Mesodermal cell (in vitro differentiated cells): ENCODE results near the gene RUFY2.
"Not testable (repeated sequence)": the region's sequence is repeated elsewhere in the genome, so short reads cannot be mapped to it uniquely, and the experiment has no call there.

ENCODE experiments used
- H3K27ac ChIP-seq: 2 replicates; pipeline ENCODE4 v1.7.0; 2013; ENCODE audit warnings: mild to moderate bottlenecking, low read depth, low read length, moderate library complexity; ENCODE audit not compliant: severe bottlenecking
- H3K36me3 ChIP-seq: 2 replicates; pipeline ENCODE4 v1.7.1; 2013; ENCODE audit warnings: mild to moderate bottlenecking, low read length, moderate library complexity; ENCODE audit not compliant: control insufficient read depth, insufficient read depth
- H3K4me1 ChIP-seq: one replicate; pipeline ENCODE4 v1.7.1; 2013; ENCODE audit warnings: mild to moderate bottlenecking, low read length; ENCODE audit not compliant: insufficient read depth, control insufficient read depth, poor library complexity, severe bottlenecking
- H3K4me3 ChIP-seq: 2 replicates; pipeline ENCODE4 v1.7.0; 2013; ENCODE audit warnings: low read length, control low read depth, mild to moderate bottlenecking; ENCODE audit not compliant: insufficient read depth, poor library complexity, severe bottlenecking; ENCODE audit errors: extremely low read depth
- H3K9me3 ChIP-seq: 2 replicates; pipeline ENCODE4 v1.7.1; 2013; ENCODE audit warnings: mild to moderate bottlenecking, low read length, moderate library complexity; ENCODE audit not compliant: control insufficient read depth
- WGBS, 2 experiments: methylation state at CpG; one replicate each; pipeline ENCODE4 v1.1.5; 2013; ENCODE audit warnings: missing lambda C conversion rate in 2 of 2; ENCODE audit not compliant: insufficient coverage in 2 of 2; 5-methylcytosine and 5-hydroxymethylcytosine counted together

RUFY2 gene

DNA sequence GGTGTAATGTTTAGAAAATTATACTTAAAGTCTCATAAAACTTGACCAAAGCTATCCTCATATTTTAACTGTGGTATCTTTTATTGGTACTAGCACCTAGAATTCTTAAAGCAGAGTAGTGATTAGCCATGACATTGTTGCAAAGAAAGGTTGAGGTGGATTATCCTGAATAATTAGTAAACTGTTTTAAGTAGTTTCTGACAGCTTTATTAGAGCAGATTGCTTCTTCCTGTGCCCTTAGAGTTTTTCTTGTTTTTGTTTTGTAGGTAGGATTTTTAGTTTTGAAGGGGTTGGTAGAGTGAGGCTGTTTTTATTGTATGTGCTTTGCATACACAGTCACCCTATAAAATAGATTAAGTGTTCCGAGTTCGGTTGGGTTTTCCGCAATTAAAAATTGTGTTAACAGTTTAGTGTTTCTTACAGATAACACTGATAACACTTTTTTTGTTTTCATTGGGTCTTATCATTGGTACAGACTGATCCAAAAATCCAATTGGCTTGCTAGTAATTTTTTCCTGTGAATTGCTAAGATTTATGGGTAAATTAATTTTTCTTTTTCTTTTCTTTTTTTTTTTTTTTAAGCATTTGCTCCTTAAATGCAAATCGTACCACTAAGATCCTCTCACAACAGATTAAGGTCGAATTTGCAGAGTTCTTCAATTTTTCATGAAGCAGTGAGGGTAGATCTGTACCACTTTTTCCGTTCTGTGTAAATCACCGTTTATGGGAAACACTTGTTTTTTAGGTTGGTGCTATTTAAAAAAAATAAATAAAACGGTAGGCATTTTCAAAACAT, 72.2 kb downstream of the RUFY2 start:
- Histone ChIP-seq H3K36me3 (peaks cover 45% of the 10 kb centered on the region), H3K9me3 (no peaks in the 10 kb centered on the region), H3K4me1 (peaks cover 9% of the 10 kb centered on the region), H3K27ac (peak overlapping the region; percentile 30), H3K4me3 (peak overlapping the region; percentile 94)
- WGBS, 2 experiments, result no CpG with 5 or more reads among the region's 8 CpGs

DNA sequence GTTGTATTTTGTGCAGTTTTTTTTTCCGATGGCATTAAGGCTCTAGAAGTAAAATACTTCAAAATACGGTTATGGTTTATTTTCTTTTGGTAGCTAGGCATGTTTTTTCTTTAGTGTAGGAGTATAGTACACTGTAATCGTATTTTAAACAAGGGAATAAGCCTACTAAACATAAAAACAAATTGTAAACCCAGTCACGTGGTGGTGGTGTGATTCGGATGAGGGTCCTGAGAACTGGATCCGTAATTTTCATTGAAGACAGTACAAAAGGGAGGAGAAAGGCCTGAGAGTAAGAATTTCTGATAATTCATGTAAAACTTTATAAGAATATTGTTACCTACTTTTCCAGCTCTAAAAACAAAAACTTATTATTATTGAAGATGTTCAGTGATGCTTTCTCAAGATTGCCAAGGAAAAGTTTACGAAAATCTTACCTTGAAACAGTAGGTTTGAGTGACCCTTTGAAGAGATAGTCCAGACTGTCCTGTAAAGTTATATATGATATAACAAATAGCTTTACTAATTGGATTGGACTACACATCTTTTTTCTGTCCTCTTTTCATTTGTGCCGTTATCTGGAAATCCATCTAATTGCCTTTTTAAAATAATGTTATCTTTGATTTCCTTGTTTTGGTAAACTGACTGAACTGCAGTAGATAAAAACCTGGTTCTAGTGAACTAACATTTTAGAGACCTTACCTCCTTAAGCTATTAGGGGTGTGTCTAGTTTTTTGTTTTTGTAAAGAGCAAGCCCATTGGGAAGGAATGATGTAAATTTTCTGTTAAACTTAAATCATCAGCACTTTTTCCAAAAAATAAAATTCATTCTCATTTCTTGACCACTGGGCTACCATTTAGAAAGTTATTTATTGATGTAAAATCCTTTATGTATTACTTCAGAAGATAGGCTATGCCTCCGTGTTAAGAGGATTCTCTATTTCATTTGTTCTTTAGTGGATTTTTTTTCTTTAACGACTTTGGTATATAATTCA, 73.3 kb downstream of the RUFY2 start:
- peak overlapping the region; percentile 94 for H3K4me3 ChIP-seq
- WGBS, 2 experiments, result 0 to 20% methylated on average over 1 of the region's 10 CpGs
- no peaks in the 10 kb centered on the region for H3K9me3 ChIP-seq
- H3K4me1 ChIP-seq, result peaks cover 9% of the 10 kb centered on the region
- H3K36me3 ChIP-seq, result peaks cover 33% of the 10 kb centered on the region
- peak overlapping the region; percentile 98 for H3K27ac ChIP-seq

DNA sequence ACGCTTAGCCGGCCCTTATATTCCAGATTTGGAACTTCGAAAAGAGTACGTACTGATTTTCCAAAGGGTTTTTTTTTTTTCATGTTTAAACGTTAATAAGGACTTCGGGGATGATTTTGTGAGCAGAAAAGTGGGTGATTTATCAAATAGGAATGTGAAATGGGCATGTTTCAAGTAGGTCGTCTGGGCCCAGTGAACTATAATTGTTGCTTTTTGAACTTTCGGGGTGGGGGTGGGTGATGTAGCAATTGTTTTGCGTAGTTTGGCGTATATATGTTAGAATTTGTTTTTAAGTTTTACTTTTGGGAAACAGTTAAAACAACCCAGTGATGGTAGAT, 74.0 kb downstream of the RUFY2 start:
- Histone ChIP-seq H3K27ac (peak overlapping the region; percentile 98), H3K9me3 (no peaks in the 10 kb centered on the region), H3K4me3 (peak overlapping the region; percentile 94), H3K4me1 (peaks cover 9% of the 10 kb centered on the region), H3K36me3 (peaks cover 28% of the 10 kb centered on the region)
- WGBS, 2 experiments, result 0 to 2% methylated on average over 8 to 9 of the region's 10 CpGs

DNA sequence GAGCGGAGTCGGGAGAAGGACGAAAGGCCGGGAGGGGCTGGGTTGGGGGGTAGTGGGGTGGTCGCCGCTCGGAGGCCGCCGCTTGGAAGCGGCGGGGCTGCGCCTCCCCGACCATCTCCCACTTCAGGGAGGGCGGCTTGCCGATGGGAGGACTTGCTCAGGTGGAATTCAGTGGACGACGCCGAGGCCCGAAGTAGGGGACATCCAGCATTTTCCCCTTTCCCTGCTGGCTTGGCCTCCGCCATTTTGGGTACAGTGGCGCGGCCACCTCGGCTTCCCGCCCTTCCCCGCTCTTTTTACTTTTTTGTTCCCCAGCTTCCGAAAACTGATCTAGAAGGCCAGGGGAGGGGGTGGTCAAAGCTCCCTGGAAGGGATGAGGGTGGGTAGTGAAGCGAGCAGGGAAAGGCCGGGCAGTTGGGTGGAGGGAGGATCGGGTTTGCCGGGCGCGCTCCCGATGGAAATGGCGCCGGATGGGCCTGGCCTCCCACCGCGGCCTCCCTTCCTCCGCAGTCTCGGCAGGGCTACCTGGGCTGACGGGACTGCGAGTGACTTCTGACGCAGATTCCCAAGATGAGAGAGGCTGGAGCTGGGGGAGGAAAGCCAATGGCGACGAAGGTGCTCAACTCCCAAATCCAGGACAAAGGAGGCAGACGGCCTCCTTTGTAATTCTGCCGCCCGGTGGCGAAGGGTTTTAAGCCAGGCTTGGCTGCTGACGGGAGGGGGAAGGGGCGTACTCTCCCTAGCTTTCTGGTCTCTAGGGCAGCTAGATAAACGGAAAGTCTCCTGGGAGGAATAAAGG, 74.6 kb downstream of the RUFY2 start, which contains the start of gene PBLD:
Gene PBLD (minus strand): TSS at position 670 of the 799 bp plus-strand sequence. CDS start 26,084 bp downstream, outside the sequence.
- H3K4me1 ChIP-seq, result peaks cover 9% of the 10 kb centered on the region
- peak within 1 kb of the TSS; percentile 94 for H3K4me3 ChIP-seq
- H3K27ac ChIP-seq, result peak within 1 kb of the TSS; percentile 98
- 0% methylated on average over 28 to 32 of the region's 51 CpGs for WGBS, 2 experiments
- H3K36me3 ChIP-seq, result peaks cover 23% of the 10 kb centered on the region
- H3K9me3 ChIP-seq, result no peaks in the 10 kb centered on the region

DNA sequence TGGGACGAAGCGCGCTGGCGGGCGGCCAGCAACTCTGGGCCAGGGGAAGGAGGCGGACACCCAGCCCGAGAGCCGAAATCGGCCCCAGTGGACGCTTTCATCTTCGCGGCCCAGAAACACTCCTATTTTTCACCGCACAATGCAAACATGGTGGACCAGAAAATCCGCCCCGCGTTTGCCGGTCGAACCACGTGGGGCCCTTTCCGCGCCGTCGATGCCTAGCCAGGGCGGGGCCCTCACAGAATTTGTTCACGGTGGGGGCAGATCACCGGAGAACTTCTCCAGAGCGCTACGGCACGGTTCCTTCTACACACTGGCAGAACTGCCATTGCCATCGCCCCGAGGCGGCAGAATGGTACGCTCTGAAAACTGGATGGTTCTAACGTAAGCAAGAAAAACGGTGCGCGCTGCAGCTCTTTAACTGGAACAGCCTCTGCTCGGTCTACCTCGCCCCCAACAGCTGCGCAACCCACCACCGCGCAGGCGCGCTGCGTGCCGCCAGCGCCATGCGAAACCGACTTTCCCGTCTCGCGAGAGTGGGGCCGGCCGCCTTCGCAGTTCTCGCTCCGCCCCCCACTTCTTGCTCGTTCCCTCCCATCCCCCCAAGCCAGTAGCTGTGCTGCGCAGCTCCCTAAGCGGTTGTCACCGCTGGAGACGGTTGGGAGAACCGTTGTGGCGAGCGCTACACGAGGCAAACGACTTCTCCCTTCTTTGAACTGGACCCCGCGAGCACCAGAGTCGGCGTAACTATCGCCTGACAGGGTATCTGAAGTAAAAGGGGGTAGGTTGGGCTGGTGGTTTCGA, 75.4 kb downstream of the RUFY2 start, which contains the start of gene HNRNPH3:
Gene HNRNPH3 (plus strand): TSS at position 610 of the 804 bp plus-strand sequence. CDS start 5,158 bp downstream, outside the sequence.
- H3K27ac ChIP-seq, result peak within 1 kb of the TSS; percentile 98
- peak within 1 kb of the TSS; percentile 94 for H3K4me3 ChIP-seq
- no peaks in the 10 kb centered on the region for H3K9me3 ChIP-seq
- H3K36me3 ChIP-seq, result peaks cover 18% of the 10 kb centered on the region
- 0 to 1% methylated on average over 43 to 66 of the region's 73 CpGs for WGBS, 2 experiments
- peaks cover 5% of the 10 kb centered on the region for H3K4me1 ChIP-seq

DNA sequence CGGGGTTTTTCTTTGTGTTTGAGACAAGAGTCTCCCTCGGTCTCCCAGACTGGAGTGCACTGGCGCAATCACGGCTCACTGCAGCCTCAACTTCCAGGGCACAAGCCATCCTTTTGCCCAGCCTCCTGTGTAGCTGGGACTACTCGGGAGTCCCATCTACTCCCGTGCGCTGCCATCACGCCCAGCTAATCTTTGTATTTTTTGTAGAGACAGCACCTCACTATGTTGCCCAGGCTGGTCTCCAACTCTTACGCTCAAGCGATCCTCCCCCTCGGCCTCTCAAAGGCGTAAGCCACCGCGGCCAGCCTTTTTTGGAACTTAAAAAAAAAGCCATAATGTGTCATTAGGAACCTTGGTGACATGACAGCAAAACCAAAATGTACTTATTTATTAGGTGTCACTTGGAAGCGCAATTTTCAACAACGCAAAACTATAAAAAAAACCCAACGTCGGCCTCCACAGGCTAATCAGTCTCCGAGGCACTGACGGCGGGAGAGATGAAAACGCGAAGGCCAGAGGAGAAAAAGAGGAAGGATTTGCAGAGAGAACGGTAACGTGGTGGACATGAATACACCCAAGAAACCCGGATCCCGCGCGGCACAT, 76.1 kb downstream of the RUFY2 start:
- Histone ChIP-seq H3K4me3 (peak overlapping the region; percentile 94), H3K9me3 (no peaks in the 10 kb centered on the region), H3K36me3 (peaks cover 11% of the 10 kb centered on the region), H3K27ac (peak overlapping the region; percentile 98), H3K4me1 (peaks cover 4% of the 10 kb centered on the region)
- 49 to 54% methylated on average over 23 to 25 of the region's 29 CpGs for WGBS, 2 experiments

- H3K9me3 ChIP-seq, result no peaks in the 10 kb centered on the region
- peaks cover 1% of the 10 kb centered on the region for H3K4me1 ChIP-seq
- no peak overlapping the region for H3K4me3 ChIP-seq
- peaks cover 3% of the 10 kb centered on the region for H3K36me3 ChIP-seq
- H3K27ac ChIP-seq, result no peak overlapping the region
- no CpG with 5 or more reads among the region's 1 CpG for WGBS, 2 experiments
These were observed 77.6 kb downstream of the RUFY2 start for GRCh38 chr10:68329506-68329861.

DNA sequence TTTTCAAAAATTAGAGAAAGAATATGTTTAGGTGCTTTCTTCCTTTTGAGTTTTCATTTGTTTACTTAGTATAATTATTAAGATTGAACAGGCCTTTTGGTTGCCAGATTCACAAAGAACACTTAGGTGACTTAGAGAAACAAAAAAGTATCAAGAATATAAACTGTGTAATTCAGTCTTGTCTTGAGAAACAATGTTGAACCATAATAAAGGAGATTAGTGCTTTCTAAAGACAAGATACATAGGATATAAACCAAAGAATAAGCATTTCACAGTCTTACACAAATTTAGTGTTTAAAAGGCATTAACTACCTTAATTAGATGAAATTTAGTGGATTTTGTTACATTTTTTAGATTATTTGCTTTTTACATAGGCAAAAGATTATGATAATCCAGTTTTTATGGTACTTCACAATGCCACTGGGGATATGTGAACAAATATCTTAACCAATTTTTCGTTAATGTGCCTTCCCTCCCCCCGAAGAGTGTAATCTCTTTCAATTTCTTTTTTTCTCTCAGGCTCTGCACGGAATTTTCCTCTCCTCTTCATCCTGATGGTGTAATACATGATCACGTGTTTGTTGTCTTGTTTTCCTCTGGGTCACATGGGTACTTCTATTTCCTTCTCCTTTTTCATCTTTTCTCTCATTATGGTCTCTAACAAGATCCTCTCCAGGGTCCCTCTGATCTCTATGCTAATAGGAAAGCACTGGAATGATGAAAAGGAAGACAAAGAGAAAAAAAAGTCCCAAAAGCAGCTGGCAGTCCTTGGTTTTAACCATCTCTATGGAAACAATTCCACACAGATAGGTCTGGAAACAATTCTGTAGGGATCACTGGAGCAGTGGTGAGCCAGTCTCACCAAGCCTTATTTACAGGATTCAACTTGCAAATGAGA, 78.9 kb downstream of the RUFY2 start:
- WGBS, 2 experiments, result 48% methylated on average over 3 of the region's 4 CpGs; no CpG with 5 or more reads in 1 of the 2 experiments
- Histone ChIP-seq H3K27ac (peak overlapping the region; percentile 94), H3K4me3 (no peak overlapping the region), H3K36me3 (peaks cover 2% of the 10 kb centered on the region), H3K4me1 (no peaks in the 10 kb centered on the region), H3K9me3 (no peaks in the 10 kb centered on the region)

GRCh38 chr10:68324396-68324795, 82.7 kb downstream of the RUFY2 start:
- not testable (repeated sequence) for H3K36me3 ChIP-seq, H3K9me3 ChIP-seq, H3K27ac ChIP-seq, H3K4me3 ChIP-seq, H3K4me1 ChIP-seq
- 86 to 95% methylated on average over 2 to 3 of the region's 4 CpGs for WGBS, 2 experiments
